ENCODE measurements around the gene QPRT.
"Not testable (repeated sequence)": the region's sequence is repeated elsewhere in the genome, so short reads cannot be mapped to it uniquely, and the experiment has no call there.

GRCh38 chr16:29695675-29696074, 16.7 kb downstream of the QPRT start:
- TF ChIP-seq POLR2A (IDR thresholded peaks at IDR 0.05; ENCODE audit: extremely low read depth, insufficient read length), result not testable (repeated sequence)
- TF ChIP-seq, protein P1, sequence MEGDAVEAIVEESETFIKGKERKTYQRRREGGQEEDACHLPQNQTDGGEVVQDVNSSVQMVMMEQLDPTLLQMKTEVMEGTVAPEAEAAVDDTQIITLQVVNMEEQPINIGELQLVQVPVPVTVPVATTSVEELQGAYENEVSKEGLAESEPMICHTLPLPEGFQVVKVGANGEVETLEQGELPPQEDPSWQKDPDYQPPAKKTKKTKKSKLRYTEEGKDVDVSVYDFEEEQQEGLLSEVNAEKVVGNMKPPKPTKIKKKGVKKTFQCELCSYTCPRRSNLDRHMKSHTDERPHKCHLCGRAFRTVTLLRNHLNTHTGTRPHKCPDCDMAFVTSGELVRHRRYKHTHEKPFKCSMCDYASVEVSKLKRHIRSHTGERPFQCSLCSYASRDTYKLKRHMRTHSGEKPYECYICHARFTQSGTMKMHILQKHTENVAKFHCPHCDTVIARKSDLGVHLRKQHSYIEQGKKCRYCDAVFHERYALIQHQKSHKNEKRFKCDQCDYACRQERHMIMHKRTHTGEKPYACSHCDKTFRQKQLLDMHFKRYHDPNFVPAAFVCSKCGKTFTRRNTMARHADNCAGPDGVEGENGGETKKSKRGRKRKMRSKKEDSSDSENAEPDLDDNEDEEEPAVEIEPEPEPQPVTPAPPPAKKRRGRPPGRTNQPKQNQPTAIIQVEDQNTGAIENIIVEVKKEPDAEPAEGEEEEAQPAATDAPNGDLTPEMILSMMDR (IDR thresholded peaks at IDR 0.05; ENCODE audit: low read depth, low read length), result not testable (repeated sequence)

All from NB4 (cell line).